Right lobe of liver (tissue), 4 donors: ENCODE results near the gene ALKBH6.

Source experiments
- CTCF ChIP-seq, 4 donors: fragments of 200-600 bp in 3 of 4; fragments of 450-650 bp in 1 of 4; IDR thresholded peaks; one replicate each; pipeline versions ENCODE4 v1.5.1 to v1.8.0; 2016 to 2022; ENCODE audit warnings: antibody characterized with exemption in 4 of 4, mild to moderate bottlenecking in 2 of 4
- POLR2A ChIP-seq: fragments of 450-650 bp; IDR thresholded peaks from one replicate; pipeline ENCODE4 v1.6.1; 2017; ENCODE audit warnings: antibody characterized with exemption, mild to moderate bottlenecking
- donor health status: DM: no; HTN: no; CAD: no.
- donor health status: DM: no; HTN: no; CAD: no.
- donor health status: DM: no; HTN: yes; CAD: no.

GRCh38 chr19:35975608-35976214, 38.3 kb downstream of the ALKBH6 start:
- TF ChIP-seq CTCF (IDR thresholded peaks at IDR 0.05): no peak
- TF ChIP-seq POLR2A: no peak
